Stimulated activated CD8-positive, alpha-beta memory T cell treated with anti-CD3 and anti-CD28 coated beads, Interleukin-4, amount 100 ng/mL, for 24 hours (primary cell): ENCODE measurements around the gene NXPE1.

Experiments
- DNase-seq: peaks from one replicate; pipeline ENCODE4 v3.0.0-alpha.2; 2020; ENCODE audit warnings: low read depth

Gene NXPE1

DNA sequence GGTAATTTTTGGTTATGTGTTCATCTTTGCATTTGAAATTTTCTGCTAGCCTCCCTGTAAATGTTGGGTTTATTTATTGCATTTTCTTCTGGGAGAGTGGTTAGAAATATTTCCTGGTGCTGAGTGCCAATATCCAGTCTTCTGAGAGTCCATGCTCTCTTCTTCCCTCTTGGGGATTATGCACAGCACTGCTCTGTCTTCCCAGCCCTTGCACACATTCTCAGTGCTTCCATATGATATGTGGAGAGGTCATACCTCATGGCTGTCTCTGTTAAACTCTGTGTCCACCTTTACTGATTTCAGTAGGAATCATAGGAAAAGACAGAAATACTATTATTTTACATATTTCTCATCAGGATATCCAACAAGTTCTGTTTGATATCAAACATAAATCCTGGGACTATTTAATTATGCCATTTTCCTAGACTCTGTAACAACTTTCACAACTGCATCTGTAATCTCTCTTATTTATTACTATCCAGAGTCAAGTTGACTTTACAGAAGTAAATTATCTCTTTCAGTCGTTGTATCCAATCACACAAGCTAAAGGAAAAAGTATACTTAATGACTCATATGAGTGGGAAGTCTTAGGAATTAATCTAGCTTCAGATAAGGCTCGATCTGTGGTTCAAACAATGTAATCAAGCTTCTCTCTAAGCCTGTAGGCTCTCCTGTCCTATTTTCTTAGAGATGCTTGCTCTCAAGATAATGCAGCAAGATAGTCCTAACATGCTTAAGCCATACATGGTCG is 2.7 kb upstream of the NXPE1 start:
- no peak for DNase-seq

DNA sequence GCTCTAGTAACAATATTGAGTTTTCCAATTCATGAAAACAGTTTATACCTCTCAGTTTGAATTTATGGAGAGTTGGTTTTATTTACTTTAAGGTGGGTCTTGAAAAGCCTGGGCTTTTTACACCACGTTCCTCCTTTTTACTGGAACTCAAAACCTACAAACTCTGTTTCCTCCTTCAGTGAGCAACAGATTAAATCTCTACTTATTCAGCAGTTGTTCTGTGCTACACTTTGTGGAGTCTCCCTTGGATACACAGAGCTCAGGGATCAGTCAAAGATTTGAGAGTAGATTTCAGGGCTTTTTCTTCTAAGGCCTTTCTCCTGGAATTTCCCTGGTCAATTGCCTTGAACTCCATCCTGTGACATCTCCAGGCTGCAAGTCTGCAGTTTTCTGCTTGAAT is 3.5 kb downstream of the NXPE1 start:
- no peak for DNase-seq

DNA sequence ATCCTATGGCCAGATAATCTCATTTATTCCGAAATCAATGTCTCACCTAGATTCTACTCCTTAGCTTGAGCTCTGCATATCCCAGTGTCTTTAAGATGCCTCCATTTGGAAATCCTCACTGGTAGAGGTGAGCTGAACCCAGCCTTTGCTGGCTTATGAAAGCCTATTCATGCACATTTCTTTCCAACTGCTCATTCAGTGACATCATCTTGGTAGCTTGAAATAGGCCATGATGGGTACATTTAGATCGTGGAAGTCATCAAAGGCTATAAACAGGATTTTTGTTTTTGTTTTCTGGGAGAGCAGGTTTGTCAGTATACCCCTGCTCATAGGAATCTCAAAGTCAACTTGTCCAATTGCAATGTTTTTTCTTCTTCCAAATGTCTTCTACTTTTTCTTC is 6.0 kb downstream of the NXPE1 start:
- no peak for DNase-seq

DNA sequence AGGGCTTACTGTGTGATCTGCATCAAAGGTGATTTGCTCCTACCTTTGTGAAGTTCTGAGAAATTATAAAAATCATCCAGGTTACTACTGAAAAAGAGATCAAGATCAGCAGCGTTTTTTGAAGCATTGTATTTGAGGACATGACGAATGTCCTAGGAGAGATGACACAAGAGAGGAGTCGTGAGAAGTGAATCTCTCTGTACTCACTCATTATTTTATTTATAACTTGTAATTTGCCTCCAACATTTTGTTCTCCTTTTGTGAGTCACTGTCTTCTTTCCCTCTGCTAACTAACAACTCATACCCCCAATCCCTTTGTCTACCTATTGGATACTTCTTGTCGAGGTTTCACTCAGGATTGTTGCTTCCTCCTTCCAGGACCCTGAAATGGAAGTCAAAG is 8.6 kb downstream of the NXPE1 start:
- no peak for DNase-seq

DNA sequence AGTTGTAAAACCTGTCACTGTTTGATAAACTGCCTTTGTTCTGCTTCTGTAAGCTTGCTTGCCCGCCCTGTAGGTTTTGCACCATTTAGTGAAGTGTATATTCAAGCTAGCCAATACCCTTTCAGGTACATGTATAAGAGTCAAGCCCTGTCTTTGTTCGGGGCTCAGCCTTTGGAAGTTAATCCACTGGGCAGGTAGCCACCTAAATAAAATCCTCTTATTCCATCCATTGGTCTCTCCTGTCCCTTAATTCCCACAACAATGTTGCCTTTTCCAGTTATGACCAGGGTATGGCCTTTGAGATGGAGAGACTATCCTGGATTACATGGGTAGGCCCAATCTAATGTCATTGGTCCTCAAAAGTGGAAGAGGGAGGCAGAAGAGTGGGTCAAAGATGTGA is 34.0 kb downstream of the NXPE1 start:
- DNase-seq, result no peak

DNA sequence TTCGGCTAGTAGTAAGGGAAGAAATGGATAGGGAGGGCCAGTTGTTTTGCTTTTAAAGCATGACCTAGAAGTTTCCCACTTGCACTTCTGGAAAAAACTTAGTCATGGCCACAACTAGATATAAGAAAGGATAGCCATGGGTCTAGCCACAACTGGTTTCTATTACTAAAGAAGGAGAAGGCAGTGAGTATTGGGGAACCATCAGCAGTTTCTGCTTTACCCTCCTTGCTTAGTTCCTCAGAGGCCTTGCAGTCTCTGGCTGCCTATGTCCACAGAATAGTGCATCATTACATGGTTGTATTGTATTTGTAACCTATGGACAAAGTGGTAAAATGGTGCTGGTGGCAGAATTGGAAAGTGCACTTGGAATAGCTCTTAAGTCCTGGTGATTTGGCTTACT is 35.6 kb downstream of the NXPE1 start:
- no peak for DNase-seq

DNA sequence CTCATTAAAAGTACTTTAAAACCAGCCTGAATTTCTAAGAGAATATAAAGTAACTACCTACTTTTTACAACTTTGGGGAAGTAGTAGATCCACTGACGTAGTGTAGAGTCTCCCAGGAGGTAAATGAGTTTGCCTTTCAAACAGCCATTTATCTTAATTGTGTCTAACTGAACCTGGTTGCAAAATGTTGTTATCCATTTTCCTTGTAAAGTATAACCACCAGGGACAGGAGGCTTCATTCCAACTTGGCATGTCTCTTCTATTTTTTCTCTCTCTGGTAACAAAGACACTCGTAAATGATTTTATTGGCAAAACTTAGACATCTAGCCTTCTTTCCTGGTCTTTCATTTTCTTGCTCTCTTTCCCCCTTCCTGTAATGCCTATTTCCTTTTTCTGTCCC is 36.9 kb downstream of the NXPE1 start:
- no peak for DNase-seq

DNA sequence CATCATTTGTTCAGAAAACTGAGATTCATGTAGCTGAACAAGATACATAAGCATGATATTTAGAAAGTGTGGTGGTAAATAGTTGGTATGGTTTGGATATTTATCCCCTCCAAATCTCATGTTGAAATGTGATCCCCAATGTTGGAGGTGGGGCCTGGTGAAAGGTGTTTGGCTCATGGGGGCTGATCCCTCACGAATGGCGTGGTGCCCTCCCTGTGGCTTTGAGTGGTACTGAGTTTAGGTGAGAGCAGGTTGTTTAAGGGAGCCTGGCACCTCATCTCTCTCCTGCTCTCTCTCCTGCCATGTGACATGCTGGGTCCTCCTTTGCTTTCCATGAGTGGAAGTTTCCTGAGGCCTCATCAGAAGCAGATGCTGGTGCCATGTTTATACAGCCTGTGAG is 48.1 kb downstream of the NXPE1 start:
- no peak for DNase-seq

DNA sequence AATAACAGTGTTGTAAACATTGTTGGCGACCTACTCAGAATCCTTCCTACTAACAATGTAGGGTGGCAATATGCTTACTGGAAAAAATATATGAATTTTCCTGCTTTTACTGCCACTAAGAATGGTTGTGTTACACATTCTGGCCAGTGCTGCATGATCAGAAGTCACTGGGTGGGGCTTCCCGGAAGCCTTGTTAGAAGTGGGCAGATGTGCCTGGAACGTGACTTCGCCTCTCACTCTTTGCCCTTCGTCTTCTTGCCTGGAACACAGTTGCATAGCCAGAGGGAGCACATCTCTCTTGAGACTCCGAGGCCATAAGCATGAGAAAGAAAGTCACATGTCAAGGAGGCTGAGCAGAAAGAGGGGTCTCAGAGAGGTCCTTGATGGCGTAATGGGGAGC is 48.6 kb downstream of the NXPE1 start:
- DNase-seq, result no peak

DNA sequence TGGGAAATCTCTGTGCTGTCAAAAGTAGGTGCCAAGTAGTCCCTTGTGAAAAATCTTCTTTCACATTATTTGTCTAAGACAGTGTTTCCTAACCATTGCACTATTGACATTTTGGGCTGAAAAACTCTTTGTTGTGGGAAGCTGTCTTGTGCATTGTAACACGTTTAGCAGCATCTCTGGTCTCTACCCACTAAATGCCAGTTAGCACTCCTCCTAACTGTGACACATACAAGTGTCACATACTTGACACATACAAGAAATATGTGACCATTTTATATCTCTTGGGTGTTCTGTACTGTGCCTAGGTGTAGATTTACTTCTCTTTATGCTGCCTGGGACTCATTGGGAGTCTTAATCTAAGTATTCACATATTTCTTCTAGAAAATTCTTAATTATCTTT is 57.8 kb downstream of the NXPE1 start:
- no peak for DNase-seq

DNA sequence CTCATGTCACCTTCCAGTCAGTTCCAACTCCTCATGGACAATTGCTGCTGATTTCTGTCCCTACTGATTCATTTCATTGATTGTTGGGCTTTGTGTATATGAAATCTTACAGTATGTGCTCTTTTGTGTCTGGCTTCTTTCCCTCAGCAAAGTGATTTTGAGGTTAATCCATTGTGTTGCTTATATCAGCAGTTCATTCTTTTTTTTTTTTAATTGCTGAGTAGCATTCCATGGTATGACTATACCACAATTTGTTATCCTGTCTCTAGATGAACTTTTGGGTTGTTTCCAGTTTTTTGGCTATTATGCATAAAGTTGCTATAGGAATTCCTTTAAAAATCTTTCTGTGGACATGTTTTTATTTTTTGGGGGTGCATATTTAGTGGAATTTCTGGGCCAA is 59.9 kb downstream of the NXPE1 start:
- no peak for DNase-seq

DNA sequence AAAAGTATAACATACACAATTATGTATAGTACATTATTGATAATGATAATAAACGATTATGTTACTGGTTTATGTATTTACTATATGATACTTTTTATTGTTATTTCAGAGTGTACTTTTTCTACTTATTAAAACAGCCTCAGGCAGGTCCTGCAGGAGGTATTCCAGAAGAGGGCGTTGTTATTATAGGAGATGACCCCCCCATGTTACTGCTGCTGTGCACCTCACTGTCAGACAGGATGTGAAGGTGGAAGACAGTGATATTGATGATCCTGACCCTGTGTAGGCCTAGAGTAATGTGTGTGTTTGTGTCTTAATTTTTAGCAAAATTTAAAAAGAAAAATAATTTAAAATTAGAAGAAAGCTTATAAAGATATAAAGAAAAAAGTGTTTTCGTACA is 62.8 kb downstream of the NXPE1 start:
- no peak for DNase-seq

DNA sequence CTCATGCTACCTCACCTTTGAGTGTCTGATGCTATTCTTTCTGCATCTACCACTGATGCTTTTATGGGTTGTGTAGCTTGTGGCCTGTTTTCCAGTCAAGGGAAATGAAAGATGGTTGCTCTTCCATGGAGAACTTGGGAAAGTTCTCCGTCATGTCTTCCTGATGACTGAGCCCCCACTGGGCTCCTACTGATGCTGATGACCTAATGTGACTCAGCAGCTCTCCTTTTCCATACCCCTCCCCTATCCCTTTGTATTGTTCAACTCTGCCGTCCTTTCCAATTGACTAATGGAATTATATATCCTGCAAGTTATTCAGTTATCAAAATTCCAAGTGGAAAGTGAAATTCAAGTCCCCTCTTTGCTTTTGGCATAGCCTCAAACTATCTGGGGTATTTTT is 75.8 kb downstream of the NXPE1 start:
- no peak for DNase-seq

DNA sequence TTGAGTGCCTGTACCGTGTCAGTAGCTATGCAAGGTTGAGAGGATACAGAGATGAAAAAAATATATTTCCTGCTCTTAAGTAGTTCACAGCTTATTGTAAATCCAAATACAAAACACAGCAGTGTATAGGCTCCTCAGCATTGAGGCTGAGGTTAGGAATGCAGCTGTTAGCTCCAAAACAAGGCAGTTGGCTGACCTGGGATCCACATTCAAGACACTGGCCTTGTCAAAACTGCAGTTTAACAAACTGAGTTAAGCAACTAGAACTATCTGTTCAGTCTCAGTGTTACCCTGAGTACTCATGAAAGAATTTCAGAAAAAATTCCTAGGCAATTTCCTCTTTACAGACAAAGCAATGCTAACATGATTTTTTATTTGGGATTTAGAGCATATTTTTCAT is 77.6 kb downstream of the NXPE1 start:
- DNase-seq, result no peak

DNA sequence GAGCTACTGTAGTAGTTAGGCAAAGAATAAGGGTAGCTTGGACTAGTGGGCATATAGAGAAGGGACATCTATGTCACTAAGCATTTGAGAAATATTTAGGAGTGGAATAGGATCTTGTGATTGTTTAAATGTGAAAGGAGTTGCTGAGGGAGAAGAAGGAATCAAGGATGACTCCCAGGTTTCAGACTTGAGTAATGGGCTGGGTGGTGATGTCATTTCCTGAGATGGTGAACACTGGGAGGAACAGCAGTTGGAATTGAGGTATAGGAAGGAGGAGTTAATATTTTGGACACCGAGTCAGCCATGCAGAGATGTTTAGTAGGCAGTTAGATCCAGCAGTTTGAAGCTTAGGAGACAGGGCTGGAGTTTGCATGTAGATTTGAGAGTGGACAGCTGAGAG is 80.3 kb downstream of the NXPE1 start:
- no peak for DNase-seq

DNA sequence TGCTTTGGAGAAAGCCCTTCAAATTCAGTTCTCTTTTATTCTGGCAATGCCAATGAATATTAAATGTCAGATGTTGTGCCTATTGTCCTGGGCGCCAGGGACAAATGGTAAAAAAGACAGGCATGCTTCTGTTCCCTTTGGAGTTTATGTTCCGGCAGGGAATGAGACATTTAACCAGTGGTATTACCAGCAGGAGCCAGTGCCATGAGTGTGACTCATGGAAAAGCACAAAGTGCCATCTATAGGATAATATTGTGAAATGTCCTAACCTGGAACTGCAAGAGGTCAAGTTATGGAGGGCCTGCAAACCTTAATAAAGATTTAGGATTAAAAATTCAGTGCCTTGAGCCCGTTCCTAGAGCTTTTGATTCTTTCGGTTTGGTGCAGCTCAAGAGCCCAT is 80.9 kb downstream of the NXPE1 start:
- DNase-seq, result no peak

DNA sequence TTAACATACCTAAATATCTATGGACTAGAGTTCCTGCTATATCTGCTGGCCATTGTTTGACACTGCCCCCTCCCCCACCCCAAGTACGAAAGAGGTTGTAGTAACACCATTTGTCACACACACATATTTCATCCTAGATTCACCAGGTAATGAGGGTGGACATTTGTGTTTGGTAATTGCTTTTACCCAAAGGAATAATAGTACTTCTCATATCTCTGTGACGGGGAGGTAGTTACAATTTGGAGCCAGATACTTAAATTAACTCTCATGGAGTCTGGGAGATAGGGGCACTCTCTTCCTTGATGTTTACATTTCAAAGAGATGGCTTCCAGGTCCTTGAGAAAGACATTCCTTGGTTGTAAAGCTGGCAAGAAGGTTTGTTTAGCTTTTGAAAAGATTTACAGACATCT is 81.7 kb downstream of the NXPE1 start:
- no peak for DNase-seq

DNA sequence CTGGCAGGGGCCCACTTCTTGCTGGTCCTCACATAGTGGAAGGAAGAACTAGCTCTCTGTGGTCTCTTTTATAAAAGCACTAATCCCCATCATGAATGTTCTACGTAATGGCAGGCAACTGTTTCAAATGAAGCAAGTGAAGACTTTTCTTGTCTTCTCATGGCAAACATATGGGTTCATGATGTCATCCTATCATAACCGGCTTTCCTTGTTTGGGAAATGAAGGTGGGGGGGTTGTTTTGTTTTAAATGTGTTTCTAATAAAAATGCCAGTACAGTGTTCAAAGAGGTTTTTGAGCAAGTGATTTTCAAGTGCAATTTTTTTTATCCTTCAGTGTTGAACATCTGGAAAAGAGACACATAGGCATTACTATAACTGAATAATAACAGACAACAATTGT is 87.0 kb downstream of the NXPE1 start:
- DNase-seq, result no peak
